OCI-M2 (cell line): ENCODE results near the gene RBPJL.

Experiments used
- DNase-seq: peaks from one replicate; lab custom pipeline; 2025; ENCODE audit not compliant: unreplicated experiment; lab: John Stamatoyannopoulos, UW

Gene RBPJL

DNA sequence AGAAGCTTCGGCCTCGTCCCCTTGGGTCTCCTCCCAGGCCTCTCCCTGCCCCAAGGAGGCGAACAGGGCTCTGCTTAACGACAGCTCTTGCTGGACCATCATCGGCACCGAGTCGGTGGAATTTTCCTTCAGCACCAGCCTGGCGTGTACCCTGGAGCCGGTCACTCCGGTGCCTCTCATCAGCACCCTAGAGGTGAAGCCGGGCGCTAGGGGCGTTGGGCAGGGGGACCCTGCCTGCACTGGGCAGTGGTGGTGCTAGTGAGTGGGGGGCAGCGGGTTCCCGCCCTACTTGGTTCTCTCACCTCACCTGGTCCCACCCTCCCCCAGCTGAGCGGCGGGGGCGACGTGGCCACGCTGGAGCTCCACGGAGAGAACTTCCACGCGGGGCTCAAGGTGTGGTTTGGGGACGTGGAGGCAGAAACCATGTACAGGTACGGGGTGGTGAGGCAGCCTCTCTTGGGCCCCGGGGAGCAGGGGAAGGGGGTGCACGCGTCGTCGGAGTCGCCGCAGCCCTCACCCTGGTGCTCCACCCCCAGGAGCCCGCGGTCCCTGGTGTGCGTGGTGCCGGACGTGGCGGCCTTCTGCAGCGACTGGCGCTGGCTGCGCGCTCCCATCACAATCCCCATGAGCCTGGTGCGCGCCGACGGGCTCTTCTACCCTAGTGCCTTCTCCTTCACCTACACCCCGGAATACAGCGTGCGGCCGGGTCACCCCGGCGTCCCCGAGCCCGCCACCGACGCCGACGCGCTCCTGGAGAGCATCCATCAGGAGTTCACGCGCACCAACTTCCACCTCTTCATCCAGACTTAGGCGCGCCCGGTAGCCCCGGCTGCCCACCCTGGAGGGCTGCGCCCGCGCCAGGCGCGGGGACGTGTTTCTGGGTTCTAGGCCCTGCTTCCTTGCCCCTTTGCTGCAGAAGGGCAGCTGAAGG, 9.8 kb downstream of the RBPJL start:
- DNase-seq, result no peak

DNA sequence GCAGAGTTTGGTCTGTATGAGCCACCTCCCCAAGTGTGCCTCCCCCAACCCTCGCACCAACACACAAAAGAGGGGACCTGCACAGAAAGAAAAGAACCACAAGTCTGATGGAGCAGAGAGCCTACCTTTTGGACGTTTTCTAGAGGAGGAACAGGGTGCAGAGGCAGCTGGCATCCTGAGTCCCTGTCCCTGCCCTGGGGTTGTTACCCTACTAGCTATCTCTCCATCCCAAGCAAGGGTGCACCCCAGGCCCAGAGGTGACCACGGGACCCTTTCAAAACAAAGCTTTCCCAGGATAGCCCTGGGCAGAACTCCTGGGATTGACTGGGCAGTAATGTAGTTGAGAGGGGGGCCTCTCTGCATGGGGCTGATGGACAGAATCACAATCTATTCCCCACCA, 11.2 kb downstream of the RBPJL start:
- no peak for DNase-seq

DNA sequence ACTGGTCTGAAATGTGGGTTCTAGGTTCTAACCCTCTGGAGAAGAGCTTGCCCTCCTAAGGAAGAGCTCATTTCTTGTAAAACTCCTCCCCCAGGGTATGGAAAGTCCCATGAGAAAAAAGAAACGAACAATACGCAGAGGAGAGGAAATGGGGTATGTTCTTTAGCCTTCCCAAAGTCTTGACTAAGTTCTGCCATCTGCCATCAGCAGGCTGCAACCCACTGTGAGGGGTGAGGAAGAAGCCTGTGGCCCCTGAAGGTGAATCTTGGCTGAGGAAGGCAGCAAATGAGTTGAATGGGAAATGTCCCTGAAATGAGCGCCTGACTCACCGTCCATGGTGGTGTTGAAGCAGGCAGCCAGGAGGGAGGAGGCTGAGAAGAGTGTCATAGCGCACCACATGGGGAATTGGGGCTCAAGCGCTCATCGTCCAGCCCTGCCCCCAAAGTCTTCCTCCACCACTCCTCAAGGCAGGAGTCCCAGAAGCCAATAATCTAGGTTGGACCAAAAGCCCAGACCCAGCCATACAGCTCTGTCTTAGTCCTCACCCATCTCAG, 11.8 kb downstream of the RBPJL start:
- no peak for DNase-seq

DNA sequence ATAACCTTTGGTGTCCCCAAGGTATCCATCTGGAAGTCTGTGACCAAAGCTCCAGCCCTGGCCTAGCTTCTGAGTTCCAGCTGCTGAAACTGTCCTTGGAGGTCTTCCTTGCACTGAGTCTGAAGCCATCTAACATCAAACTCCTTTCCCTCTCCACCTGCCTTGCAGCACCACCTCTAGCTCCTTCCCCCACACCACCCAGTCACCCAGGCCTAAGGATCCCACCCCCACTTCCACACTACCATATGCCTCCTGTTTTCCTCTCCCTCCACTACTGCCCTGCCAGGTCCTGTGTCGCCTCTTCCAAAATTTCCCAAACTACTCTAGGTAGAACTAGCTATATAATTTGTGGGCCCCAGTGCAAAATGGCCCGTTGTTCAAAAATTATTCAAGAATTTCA, 12.3 kb downstream of the RBPJL start:
- no peak for DNase-seq

DNA sequence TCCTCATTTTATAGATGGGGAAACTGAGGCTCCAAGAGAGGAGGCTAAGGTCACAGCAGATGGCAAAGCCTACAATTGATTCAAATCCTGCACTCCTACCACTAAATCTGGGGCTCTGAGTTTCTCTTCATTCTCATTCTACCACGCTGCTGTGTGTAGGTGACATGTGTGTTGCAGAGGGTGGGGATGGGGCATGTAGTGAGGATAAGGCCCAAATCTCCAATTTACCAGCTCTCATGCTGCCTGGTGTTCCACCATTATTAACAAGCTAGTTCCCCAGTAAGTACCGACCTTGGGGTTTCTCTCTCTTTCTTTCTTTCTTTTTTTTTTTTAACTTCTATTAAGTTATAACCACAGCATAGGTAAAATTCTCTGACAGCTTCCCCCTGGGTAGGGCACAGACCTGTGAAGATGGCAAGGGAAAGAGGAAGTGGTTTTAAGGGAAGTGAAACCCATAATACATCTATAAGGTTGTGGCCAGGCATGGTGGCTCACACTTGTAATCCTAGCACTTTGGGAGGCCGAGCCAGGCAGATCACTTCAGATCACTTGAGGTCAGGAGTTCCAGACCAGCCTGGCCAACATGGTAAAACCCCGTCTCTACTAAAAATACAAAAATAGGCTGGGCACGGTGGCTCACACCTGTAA, 14.4 kb downstream of the RBPJL start:
- no peak for DNase-seq

DNA sequence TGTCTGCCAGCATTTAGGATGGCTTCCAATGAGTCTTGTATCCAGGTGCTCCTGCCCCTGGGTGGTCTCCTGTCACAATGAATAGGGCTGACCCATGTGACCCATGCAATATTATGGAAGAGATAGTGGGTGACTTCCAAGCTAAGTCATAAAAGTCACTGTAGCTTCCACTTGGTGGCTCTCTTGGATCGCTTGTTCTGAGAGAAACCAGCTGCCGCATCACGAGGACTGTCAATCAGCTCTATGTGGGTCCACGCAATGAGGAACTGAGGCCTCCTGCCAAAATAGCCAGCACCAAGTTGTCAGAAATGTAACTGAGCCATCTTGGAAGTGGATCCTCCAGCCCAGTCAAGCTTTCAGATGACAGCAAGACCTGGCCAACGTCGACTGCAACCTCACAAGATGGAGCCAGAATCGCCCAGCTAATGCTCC, 16.3 kb downstream of the RBPJL start:
- DNase-seq, result no peak

DNA sequence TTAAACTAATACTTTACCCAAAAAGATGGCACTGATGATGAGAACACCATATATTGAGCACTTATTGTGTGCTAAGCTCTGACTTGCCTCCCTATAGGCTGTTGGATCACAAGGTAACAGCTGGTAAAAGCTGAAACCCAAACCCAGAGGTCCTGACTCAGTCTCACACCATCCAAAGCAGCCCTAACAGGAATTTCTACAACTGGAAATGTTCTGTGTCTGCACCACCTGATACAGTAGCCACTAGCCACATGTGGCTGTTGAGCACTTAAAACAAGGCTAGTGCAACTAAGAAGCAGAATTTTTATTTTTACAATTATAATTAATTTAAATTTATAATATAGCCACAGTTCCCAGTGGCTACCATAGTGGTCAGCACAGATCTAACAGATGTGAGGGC, 17.1 kb downstream of the RBPJL start:
- no peak for DNase-seq

DNA sequence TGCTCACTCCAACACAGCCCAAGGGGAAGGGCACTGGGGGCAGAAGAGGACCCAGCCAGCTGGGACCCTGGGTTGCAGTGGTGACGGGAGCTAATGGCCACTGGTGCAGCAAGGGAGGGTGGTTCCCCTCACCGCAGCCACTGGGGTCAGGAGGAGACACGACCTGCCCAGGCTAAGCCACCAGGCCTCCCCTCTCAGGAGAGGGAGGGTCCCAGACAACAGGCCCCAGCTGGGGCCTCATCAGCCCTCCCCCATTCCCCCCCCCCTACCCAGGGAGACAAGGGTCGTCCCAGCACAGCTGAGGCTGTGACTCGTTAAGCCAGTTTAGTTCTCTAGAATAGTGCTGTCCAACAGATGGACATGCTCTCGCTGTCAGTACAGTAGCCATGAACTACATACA, 18.7 kb downstream of the RBPJL start:
- DNase-seq, result no peak

DNA sequence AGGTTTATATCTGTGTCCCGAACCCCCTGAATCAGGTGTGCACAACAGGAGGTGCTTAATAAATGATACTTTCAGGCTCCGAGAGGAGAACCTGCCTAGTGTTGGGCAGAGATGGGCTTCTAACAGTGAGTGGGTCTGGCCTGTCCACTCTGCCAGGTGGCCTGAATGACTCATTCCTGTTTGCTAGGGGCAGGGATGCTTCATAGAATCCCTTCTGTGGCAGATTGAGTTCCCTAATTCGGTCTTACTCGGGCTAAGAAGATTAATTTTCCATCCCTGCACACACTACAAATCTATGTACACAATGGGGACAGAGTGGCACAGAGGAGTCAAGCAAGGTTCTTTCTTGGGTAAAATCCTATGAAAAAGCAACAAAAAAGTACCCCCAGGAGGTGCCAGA, 21.8 kb downstream of the RBPJL start:
- DNase-seq, result no peak

DNA sequence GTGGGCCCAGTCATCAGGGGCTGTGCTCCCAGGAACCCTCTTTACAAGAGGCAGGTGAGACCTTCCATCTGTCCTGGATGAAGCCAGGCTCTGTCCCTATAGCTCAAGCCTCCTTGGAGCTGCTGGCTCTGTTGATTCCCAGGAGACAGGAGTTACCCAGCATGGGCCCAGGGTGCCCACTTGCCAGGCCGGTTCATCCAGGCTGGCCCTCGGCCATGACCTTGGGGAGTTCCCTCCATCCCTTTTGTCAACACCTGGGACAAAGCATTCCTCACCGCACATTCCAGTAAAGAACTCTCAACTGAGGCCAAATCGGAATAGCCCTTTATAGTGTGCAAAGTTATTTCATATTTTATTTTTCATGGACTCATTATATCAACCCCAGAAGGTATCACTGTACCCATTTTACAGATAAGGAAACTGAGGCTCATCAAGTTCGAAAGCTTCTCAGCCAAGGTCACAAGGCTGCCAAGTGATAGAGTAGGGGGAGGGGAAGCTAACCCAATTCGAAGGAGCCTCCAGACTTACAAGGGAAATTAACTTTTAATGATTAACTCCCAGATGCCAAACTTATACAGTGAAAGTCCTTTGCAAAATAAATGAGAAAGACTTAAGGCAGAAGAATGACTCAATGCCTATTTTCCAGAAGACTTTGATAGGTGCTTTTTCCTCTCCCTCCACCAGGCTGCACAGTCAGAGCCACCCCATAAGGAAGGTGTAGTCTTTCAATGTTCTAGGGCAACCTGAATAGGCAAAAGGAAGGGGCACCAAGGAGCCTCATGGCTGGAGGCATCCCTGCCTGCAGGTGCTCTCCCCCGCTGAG, 23.1 kb downstream of the RBPJL start:
- no peak for DNase-seq

DNA sequence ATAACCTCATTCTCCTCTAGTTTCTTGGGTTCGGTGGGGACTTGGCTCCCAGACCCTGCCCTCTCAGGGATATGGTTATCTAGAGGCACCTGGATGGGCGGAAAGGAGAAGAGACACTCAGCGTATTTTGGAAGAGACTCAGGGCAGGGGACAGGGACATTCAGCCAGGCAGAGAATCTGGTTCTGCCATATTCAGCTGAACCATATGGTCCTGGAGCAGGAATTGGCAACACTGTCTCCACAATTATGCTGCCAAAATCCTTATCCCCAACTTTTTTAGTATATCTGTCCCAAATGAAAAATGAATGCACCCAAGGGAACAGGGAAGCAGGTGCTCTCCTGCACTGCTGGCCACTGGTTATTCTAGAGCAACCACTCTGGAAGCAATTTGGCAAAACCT, 23.8 kb downstream of the RBPJL start:
- no peak for DNase-seq

DNA sequence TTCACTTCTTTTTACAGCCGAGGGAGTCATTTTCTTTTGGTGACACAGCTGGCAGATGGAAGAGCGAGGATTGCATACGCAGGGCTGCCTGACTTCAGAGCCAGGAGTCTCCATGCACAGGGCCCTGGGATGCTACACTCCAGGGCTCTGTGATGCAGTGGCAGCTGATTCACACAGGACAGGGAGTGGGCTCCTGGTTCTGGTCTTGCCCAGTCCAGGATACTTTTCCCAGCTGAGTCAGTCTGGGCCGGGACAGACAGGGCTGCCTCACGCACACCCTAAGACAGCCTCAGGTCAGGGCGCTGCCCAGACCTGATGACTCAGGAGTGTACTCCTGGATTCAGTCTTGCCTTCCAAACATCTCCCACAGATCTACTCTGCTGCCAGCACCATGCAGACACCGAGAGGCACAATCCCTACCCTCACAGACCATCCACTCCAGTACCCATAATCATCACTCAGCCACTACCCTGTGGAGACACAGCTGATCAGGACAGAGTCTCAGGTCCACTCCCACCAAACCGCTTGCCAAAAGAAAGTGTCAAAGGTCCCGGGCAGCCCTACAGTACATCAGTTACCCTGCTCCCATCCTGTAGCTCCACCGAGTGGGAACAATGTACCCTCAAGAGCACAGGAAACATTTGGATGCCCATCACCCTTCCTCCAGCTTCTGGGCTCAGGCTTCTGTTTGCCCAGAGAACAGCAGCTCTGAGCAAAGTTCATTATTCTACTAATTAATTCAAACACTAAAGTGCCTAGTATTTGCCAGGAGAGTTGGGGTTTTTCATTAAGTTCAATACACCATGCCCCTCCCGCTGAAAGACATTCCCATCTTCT, 30.1 kb downstream of the RBPJL start:
- DNase-seq, result no peak

DNA sequence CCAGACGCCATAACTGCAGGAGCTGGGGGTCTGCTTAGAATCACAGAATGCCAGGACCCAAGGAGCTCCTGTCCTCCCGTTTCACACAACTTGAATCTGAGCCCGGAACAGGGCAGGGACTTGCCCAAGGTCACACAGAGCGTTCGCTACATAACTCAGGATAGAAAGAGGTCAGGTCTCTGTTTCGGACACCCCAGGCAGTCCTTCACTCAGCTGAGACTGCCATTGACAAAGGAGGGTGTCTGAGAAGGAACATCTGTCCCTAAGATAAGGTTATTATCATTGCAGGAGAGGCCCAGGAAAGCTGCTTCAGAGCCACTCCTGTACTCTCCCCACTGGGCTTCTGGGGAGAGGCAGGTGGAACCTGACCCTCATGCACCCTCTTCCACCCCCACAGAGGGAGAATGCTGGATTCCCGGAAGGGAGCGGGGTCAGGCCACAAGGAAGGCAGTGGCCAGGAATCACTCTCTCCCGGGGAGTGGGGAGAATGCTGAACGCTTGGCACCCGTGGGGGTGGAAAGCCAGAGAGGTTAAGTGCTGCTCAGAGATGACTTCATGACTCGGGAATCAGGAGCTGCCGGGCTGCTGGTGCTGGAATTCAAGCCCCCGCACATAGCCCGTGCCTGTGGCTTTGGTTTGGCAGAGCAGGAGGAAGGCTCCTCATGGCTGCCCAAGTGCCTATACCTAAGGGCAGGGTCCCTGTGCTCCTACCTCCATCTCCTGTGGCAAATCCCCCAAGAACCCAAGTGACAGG, 30.9 kb downstream of the RBPJL start:
- no peak for DNase-seq

DNA sequence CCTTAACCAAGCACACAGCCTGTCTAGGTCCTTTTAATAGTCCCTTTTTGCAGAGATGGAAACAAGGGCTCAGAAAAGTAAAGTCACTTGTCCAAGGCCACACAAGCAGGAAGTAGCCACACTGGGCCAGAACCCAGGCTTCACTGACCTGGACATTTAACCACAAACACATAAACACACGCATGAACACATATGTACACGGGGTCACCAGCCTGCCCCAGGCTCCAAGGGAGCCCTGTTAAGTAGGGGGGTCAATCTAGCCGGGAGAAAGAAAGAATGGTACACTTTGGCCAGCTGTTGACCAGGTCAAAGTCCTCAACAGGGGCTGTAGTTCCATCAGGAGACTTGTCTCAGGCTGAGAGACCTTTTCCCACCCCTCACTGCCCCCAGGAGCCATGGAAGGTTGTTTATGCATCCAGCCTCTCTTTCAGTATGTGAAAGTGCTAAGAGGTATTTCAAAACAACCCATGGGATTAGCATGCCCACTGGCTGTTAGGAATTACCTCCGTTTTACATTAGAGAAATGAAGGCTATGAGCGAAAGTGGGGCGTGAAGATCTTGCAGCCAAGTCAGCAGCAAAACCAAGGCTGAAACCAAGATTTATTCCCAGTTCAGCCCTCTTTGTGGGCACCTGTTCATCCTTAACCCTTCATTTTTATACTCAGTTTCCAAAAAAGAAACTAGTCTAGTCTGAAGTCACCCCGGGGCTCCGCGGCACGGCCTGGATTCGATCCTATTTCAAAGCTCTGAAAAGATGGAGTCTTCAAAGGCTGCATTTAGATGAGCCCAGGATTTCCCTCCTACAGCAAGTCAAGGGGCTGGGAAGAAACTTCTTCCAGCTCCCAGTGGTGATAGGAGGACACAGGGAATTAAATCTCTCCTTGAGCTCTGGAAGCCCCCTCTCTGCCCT, 31.7 kb downstream of the RBPJL start:
- no peak for DNase-seq

DNA sequence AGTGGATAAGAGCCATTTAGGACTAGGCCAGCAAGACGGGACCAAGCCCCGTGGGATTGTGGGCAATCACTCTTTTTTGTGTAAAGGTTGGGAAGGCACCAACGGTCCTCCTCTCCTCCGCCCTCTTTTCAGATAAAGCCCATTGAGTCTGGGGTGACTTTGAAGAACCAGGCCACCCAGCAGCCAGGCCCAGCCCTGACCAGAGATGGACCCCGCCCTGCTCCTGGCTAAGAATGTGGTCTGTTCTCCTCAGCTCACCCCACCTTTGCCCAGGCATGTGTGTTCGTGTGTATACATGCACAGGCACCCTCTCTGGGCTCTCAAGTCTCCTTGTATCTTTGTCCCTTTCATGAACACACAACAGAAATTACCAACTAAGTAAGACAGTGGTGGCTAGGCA, 32.4 kb downstream of the RBPJL start:
- no peak for DNase-seq

DNA sequence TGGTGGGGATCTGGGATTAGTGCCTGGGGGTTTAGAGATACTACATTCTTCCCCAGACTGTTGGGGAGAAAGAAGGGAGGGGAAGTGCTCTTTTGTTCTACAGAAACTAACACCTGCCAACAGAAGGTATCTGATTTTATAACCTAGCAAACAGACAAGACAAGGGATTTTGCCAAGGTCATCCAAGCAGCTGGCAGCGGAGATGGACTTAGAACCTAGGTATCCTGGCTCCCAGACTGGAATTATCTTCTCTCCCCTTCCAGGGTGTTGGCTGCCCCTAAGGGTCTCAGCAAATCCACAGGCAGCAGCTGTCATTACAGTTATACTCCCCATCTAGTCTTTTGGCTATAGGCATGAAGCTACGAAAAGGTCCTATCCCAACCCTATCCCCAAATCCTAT, 33.2 kb downstream of the RBPJL start:
- DNase-seq, result no peak

DNA sequence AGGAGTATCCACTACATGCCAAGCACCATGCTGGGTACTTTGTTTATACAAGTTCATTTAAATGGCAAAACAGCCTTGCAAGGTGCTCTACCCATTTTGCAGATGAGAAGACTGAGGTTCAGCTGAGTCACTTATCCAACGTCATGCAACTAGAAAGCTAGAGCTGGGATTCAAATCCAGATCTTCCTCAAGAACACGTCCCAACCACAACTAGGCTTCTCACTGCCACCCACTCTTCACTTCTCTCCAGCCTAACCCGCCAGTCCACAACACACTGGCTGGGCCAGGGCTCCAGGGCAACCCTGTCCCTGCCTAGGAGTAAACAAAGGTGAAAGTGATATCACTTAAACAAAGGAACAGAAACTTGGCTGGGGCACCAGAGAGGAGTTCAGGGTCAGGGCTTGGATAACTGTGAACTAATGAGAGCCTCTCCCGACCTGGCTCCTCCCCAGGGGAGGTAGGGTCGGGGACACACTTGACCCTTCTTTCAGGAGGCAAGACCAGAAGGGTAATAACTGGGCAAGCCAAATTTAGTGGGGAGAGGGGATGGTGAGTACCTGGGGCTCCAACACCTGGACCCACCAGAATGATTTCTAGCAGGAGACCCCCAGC, 33.7 kb downstream of the RBPJL start:
- DNase-seq, result no peak

DNA sequence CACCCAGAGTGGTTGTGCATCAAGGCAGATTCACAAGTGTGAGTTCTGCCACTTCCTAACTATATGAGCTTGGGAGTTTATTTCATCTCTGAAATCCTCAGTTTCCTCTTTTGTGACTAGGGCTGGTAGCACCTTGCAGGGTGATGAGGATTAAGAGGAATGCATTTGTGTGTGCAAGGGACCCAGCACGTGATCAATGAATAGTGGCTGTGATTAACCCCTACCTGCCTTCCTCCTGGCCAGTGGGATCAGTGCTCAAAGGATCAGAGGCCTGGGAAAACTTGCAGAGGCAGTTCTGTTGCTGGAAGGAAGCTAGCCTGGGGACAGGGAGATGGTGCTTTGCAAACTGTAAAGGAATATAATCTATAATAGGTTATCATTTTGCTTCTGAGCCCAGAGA, 34.3 kb downstream of the RBPJL start:
- DNase-seq, result no peak
